Right lobe of liver (tissue), 6 donors: ENCODE data around the gene MFRP. TPM values are rescaled to one million over a fixed set of nuclear protein-coding genes. Genes with fewer than 3 reads are reported as not detected.
A peak's percentile ranks its signal among the peaks of the same experiment; 100 is the strongest.

Experiments used
- ATAC-seq, 4 donors: fragments of 200-7000 bp; cut with Tn5 transposase; one replicate each; pipeline ENCODE4 v1.9.1; 2020; ENCODE audit warnings: mild to moderate bottlenecking in 4 of 4, moderate library complexity in 4 of 4
- DNase-seq, 3 donors: peaks; one replicate each; pipeline ENCODE4 v3.0.0-alpha.2; 2020
- H3K27ac ChIP-seq, 3 donors: fragments of 200-600 bp; one replicate each; pipeline ENCODE4 v1.8.0; 2022
- H3K27me3 ChIP-seq, 2 donors: fragments of 200-600 bp; one replicate each; pipeline ENCODE4 v1.8.0; 2022
- H3K36me3 ChIP-seq, 4 donors: fragments of 200-600 bp; sonication (generic) in 1 of 4; one replicate each; pipeline versions ENCODE4 v1.5.1 to v1.8.0; 2017 to 2022; ENCODE audit warnings: control low read depth in 1 of 4
- H3K4me1 ChIP-seq, 4 donors: fragments of 200-600 bp; sonication (generic) in 1 of 4; one replicate each; pipeline versions ENCODE4 v1.5.1 to v1.8.0; 2017 to 2022; ENCODE audit warnings: control low read depth in 1 of 4
- H3K4me3 ChIP-seq, 3 donors: fragments of 200-600 bp; one replicate each; pipeline ENCODE4 v1.8.0; 2022
- H3K9me3 ChIP-seq, 4 donors: fragments of 200-600 bp; sonication (generic) in 1 of 4; one replicate each; pipeline versions ENCODE4 v1.5.1 to v1.8.0; 2017 to 2022; ENCODE audit warnings: control low read depth in 1 of 4
- POLR2A ChIP-seq: fragments of 450-650 bp; IDR thresholded peaks from one replicate; pipeline ENCODE4 v1.6.1; 2017; ENCODE audit warnings: antibody characterized with exemption, mild to moderate bottlenecking
- WGBS: methylation state at CpG from one replicate; pipeline ENCODE4 v1.1.6; 2018; ENCODE audit warnings: low coverage, low lambda C conversion rate; ENCODE audit not compliant: insufficient coverage; ENCODE audit errors: missing lambda C conversion rate; 5-methylcytosine and 5-hydroxymethylcytosine counted together
- intact Hi-C, 2 donors: fragments of 100-400 bp; cut with DNase I; formaldehyde crosslinking; loops; one replicate each; pipeline versions ENCODE4 v1.11.2 to v1.14.1; 2022
- total RNA-seq, 6 experiments: library from RNA; depleted of rRNA in 2 of 6; stranded (reverse); fragments of >200 nt in 2 of 6; fragmentation: NEBNext Ultra II Directional in 3 of 6; extraction: Animal tissue kit (Norgen Biotek cat#: 25700) in 3 of 6; gene quantifications; one replicate each; pipeline versions ENCODE4 v1.1.0 to v1.2.4, GENCODE V29; 2016 to 2023
- TF ChIP-seq, protein P1 (sequence below), 4 donors: fragments of 200-600 bp in 3 of 4; fragments of 450-650 bp in 1 of 4; IDR thresholded peaks; one replicate each; pipeline versions ENCODE4 v1.5.1 to v1.8.0; 2016 to 2022; ENCODE audit warnings: antibody characterized with exemption in 4 of 4, mild to moderate bottlenecking in 2 of 4
- donor health status: DM: no; HTN: yes; CAD: no.
- donor health status: DM: no; HTN: no; CAD: no.
- donor health status: DM: no; HTN: no; CAD: no.
- donor health status: DM: no; HTN: yes; CAD: no.
- donor health status: DM: no; HTN: yes; CAD: no.

MFRP gene
- total RNA-seq, 6 experiments from 2014 or later = not detected

- TF ChIP-seq, protein P1, sequence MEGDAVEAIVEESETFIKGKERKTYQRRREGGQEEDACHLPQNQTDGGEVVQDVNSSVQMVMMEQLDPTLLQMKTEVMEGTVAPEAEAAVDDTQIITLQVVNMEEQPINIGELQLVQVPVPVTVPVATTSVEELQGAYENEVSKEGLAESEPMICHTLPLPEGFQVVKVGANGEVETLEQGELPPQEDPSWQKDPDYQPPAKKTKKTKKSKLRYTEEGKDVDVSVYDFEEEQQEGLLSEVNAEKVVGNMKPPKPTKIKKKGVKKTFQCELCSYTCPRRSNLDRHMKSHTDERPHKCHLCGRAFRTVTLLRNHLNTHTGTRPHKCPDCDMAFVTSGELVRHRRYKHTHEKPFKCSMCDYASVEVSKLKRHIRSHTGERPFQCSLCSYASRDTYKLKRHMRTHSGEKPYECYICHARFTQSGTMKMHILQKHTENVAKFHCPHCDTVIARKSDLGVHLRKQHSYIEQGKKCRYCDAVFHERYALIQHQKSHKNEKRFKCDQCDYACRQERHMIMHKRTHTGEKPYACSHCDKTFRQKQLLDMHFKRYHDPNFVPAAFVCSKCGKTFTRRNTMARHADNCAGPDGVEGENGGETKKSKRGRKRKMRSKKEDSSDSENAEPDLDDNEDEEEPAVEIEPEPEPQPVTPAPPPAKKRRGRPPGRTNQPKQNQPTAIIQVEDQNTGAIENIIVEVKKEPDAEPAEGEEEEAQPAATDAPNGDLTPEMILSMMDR (IDR thresholded peaks at IDR 0.05) = no peak
- TF ChIP-seq POLR2A = no peak
- intact Hi-C loops = no loop called here
- Histone ChIP-seq H3K36me3 (no peaks in the 10 kb centered on the region), H3K27me3 (no peaks in the 10 kb centered on the region), H3K4me1 (no peaks in the 10 kb centered on the region), H3K4me3 (no peak overlapping the region), H3K9me3 (no peaks in the 10 kb centered on the region), H3K27ac (no peak overlapping the region)
- ATAC-seq = no peak
- WGBS = 90% methylated on average over 3 of the region's 11 CpGs
- no peak for DNase-seq
Observed at GRCh38 chr11:119309411-119309810, 37.1 kb downstream of the MFRP start.

DNA sequence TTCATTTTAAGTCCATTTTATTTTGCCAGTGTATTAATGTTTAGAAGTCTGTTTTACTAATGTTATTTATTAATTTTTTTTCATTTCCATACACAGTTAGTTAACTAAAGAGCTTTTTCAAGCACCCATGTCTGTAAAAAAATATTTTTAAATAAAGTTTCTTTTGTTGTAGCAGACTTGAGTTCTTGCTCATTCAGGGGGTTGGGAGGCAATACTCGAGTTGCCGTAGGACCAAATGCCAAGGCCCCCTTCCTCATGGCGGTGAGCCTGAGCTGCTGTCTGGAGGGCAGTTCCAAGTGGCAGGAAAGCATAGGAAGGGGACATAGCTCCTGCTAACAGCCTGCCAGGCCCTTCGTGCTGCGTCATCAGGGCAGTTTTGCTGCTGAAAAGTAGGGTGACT, 38.5 kb downstream of the MFRP start:
- Histone ChIP-seq H3K36me3 (no peaks in the 10 kb centered on the region), H3K27ac (no peak overlapping the region), H3K9me3 (no peaks in the 10 kb centered on the region), H3K27me3 (no peaks in the 10 kb centered on the region), H3K4me1 (no peaks in the 10 kb centered on the region), H3K4me3 (no peak overlapping the region)
- TF ChIP-seq, protein P1 (IDR thresholded peaks at IDR 0.05) = no peak
- no peak for TF ChIP-seq POLR2A
- no peak for DNase-seq
- intact Hi-C loops = no loop called here
- WGBS = 86% methylated on average over 5 of the region's 5 CpGs
- no peak for ATAC-seq

GRCh38 chr11:119307219-119307618, 39.3 kb downstream of the MFRP start:
- no peak for DNase-seq
- Histone ChIP-seq H3K27ac (no peak overlapping the region), H3K9me3 (no peaks in the 10 kb centered on the region), H3K4me3 (no peak overlapping the region), H3K36me3 (peaks cover 0 to under 1% (median 0%) of the 10 kb centered on the region in 4 donors), H3K27me3 (no peaks in the 10 kb centered on the region), H3K4me1 (no peaks in the 10 kb centered on the region)
- peak in 2 of 4 donors; percentile 13 to 20 for ATAC-seq
- intact Hi-C loops = no loop called here
- TF ChIP-seq POLR2A = no peak
- TF ChIP-seq, protein P1 (IDR thresholded peaks at IDR 0.05) = peak in 1 of 4 donors; percentile 4
- WGBS = 38% methylated on average over 1 of the region's 1 CpG

DNA sequence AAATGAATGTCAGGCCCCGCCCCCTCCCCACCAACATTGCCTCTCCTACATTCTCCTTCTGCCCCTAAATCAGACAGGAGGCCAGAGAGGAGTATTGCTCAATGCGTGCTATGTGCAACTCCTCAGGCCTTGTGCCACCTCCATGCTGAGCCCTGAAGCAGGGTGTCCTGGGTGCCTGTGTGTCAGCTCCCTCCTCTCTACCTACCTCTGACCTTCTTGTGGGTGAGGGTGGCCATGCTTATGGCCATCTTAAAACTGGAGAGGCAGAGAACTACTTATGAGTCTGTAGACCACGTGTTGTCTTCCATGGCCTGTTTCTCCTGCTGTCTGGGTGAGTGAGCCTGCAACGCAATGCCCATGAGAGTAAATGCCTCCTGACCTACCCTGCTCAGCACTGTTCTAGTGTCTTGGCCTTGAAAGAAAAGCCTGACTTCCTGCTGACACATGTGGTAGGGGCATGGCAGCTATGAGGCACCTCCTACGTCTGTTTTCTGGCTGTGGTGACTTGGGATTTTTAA, 40.1 kb downstream of the MFRP start:
- Histone ChIP-seq H3K27me3 (no peaks in the 10 kb centered on the region), H3K27ac (no peak overlapping the region), H3K36me3 (peaks cover 0 to 6% (median 0%) of the 10 kb centered on the region in 4 donors), H3K9me3 (no peaks in the 10 kb centered on the region), H3K4me3 (no peak overlapping the region), H3K4me1 (no peaks in the 10 kb centered on the region)
- TF ChIP-seq, protein P1 (IDR thresholded peaks at IDR 0.05) = no peak
- TF ChIP-seq POLR2A = no peak
- intact Hi-C loops = no loop called here
- DNase-seq = no peak
- WGBS = 53% methylated on average over 2 of the region's 5 CpGs
- peak; percentile 33 to 60 (median 42) for ATAC-seq
